ENCODE data around the gene OPA1. TPM values are rescaled to one million over a fixed set of nuclear protein-coding genes. Genes with fewer than 3 reads are reported as not detected.

OPA1 gene
- total and polyA plus RNA-seq, 2 of the 13 experiments (the other 11 are each of a cell fraction or from before 2014, with no cell fraction given): 26.7 to 78.5 TPM

DNA sequence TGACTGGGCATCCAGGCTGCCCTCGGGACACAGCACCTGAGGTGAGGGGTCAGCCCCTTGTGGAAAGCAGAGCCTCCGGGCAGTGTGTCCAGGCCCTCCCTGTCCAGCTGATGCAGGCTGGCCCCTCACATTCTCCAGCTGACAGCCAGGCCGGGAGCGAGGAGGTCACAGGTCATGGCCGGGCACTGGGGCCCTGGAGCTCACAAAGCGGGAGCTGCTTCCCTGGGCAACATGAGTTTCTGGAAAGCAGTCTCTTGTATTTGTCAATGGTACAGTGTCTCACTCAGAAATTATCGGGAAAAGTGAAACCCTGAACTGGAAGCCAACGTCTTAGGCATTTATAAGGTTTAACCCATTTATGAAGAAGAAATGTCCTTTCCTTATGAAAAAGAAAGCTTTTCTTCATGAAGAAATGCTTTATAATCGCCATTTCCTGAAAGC lies 118.5 kb downstream of the OPA1 start (continued):
- TF ChIP-seq, protein P1, sequence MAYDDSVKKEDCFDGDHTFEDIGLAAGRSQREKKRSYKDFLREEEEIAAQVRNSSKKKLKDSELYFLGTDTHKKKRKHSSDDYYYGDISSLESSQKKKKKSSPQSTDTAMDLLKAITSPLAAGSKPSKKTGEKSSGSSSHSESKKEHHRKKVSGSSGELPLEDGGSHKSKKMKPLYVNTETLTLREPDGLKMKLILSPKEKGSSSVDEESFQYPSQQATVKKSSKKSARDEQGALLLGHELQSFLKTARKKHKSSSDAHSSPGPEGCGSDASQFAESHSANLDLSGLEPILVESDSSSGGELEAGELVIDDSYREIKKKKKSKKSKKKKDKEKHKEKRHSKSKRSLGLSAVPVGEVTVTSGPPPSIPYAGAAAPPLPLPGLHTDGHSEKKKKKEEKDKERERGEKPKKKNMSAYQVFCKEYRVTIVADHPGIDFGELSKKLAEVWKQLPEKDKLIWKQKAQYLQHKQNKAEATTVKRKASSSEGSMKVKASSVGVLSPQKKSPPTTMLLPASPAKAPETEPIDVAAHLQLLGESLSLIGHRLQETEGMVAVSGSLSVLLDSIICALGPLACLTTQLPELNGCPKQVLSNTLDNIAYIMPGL (CRISPR knock-in tag; IDR thresholded peaks at IDR 0.05; ENCODE audit: borderline replicate concordance in 1 of 2, low read depth in 1 of 2): peak in 1 of 2 experiments; percentile 40; a peak in 1 of 4 replicates
- TF ChIP-seq FOSL1 (CRISPR knock-in tag; IDR thresholded peaks at IDR 0.05; ENCODE audit: borderline replicate concordance) (no peak), RARA (CRISPR knock-in tag; IDR thresholded peaks at IDR 0.05) (peak; percentile 99), PAX8 (CRISPR knock-in tag; IDR thresholded peaks at IDR 0.05; ENCODE audit: borderline replicate concordance) (no peak), RFX3 (CRISPR knock-in tag; IDR thresholded peaks at IDR 0.05) (peak; percentile 36; the same call in 1 of the 2 replicates), SIX1 (CRISPR knock-in tag; IDR thresholded peaks at IDR 0.05; ENCODE audit: borderline replicate concordance) (0 out of 2 replicates have a peak, but pooled peaks have one; percentile 32), SMC3 (IDR thresholded peaks at IDR 0.05; ENCODE audit: low read length) (peak; percentile 3; the same call in 1 of the 2 replicates), ZNF234 (CRISPR knock-in tag; conservative IDR thresholded peaks at IDR 0.05) (no peak), ZNF180 (CRISPR knock-in tag; IDR thresholded peaks at IDR 0.05; ENCODE audit: borderline replicate concordance, low read depth) (no peak), STAT5B (CRISPR knock-in tag; IDR thresholded peaks at IDR 0.05) (no peak), RFXAP (CRISPR knock-in tag; IDR thresholded peaks at IDR 0.05; ENCODE audit: borderline replicate concordance) (no peak), KDM1A (CRISPR knock-in tag; IDR thresholded peaks at IDR 0.05) (peak; percentile 89), ZNF432 (CRISPR knock-in tag; IDR thresholded peaks at IDR 0.05; ENCODE audit: borderline replicate concordance) (no peak), ZNF670 (CRISPR knock-in tag; IDR thresholded peaks at IDR 0.05; ENCODE audit: borderline replicate concordance) (no peak), ZNF879 (CRISPR knock-in tag; IDR thresholded peaks at IDR 0.05) (no peak), HOXA5 (CRISPR knock-in tag; IDR thresholded peaks at IDR 0.05) (no peak), DPF2 (CRISPR knock-in tag; IDR thresholded peaks at IDR 0.05; ENCODE audit: borderline replicate concordance, low read depth) (peak; percentile 63; the same call in 1 of the 2 replicates), MAF1 (CRISPR knock-in tag; IDR thresholded peaks at IDR 0.05; ENCODE audit: borderline replicate concordance) (no peak), ZNF552 (CRISPR knock-in tag; IDR thresholded peaks at IDR 0.05; ENCODE audit: borderline replicate concordance) (no peak), DMAP1 (CRISPR knock-in tag; IDR thresholded peaks at IDR 0.05) (no peak), ZNF3 (CRISPR knock-in tag; IDR thresholded peaks at IDR 0.05) (no peak), ZNF703 (CRISPR knock-in tag; IDR thresholded peaks at IDR 0.05; ENCODE audit: borderline replicate concordance) (no peak; the same call in 1 of the 2 replicates)
- TF ChIP-seq, protein P2, sequence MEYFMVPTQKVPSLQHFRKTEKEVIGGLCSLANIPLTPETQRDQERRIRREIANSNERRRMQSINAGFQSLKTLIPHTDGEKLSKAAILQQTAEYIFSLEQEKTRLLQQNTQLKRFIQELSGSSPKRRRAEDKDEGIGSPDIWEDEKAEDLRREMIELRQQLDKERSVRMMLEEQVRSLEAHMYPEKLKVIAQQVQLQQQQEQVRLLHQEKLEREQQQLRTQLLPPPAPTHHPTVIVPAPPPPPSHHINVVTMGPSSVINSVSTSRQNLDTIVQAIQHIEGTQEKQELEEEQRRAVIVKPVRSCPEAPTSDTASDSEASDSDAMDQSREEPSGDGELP (IDR thresholded peaks at IDR 0.05; ENCODE audit: borderline replicate concordance, low read depth): peak; percentile 100
- TF ChIP-seq, protein P3, sequence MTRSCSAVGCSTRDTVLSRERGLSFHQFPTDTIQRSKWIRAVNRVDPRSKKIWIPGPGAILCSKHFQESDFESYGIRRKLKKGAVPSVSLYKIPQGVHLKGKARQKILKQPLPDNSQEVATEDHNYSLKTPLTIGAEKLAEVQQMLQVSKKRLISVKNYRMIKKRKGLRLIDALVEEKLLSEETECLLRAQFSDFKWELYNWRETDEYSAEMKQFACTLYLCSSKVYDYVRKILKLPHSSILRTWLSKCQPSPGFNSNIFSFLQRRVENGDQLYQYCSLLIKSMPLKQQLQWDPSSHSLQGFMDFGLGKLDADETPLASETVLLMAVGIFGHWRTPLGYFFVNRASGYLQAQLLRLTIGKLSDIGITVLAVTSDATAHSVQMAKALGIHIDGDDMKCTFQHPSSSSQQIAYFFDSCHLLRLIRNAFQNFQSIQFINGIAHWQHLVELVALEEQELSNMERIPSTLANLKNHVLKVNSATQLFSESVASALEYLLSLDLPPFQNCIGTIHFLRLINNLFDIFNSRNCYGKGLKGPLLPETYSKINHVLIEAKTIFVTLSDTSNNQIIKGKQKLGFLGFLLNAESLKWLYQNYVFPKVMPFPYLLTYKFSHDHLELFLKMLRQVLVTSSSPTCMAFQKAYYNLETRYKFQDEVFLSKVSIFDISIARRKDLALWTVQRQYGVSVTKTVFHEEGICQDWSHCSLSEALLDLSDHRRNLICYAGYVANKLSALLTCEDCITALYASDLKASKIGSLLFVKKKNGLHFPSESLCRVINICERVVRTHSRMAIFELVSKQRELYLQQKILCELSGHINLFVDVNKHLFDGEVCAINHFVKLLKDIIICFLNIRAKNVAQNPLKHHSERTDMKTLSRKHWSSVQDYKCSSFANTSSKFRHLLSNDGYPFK (CRISPR knock-in tag; IDR thresholded peaks at IDR 0.05; ENCODE audit: borderline replicate concordance): no peak
